ENCODE data around the gene PARVB. TPM values are rescaled to one million over a fixed set of nuclear protein-coding genes. Genes with fewer than 3 reads are reported as not detected.

PARVB gene
- total and polyA plus RNA-seq, 2 of the 8 experiments (the other 6 are each of a cell fraction or from before 2014, with no cell fraction given) = 14.5 to 18.6 TPM

DNA sequence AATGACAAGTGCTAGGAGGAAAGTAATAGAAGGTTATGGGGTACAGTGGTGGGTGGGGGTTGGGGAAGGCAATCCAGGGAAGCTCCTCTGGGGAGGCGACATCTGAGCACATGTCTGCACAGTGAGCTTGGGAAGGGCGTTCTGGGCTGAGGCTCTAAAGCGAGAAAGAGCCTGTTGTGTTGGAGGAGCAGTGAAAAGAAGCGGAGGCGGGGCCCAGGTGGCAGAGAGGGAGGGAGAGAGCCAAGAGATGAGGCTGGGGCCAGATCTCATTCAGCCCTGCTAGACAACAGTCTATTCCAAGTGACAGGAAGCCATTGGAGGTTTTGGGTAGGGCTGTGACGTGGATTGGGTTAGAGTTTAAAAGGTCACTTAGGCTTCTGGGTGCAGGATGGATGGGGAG, 101.3 kb downstream of the PARVB start (continued):
- TF ChIP-seq, protein P1, sequence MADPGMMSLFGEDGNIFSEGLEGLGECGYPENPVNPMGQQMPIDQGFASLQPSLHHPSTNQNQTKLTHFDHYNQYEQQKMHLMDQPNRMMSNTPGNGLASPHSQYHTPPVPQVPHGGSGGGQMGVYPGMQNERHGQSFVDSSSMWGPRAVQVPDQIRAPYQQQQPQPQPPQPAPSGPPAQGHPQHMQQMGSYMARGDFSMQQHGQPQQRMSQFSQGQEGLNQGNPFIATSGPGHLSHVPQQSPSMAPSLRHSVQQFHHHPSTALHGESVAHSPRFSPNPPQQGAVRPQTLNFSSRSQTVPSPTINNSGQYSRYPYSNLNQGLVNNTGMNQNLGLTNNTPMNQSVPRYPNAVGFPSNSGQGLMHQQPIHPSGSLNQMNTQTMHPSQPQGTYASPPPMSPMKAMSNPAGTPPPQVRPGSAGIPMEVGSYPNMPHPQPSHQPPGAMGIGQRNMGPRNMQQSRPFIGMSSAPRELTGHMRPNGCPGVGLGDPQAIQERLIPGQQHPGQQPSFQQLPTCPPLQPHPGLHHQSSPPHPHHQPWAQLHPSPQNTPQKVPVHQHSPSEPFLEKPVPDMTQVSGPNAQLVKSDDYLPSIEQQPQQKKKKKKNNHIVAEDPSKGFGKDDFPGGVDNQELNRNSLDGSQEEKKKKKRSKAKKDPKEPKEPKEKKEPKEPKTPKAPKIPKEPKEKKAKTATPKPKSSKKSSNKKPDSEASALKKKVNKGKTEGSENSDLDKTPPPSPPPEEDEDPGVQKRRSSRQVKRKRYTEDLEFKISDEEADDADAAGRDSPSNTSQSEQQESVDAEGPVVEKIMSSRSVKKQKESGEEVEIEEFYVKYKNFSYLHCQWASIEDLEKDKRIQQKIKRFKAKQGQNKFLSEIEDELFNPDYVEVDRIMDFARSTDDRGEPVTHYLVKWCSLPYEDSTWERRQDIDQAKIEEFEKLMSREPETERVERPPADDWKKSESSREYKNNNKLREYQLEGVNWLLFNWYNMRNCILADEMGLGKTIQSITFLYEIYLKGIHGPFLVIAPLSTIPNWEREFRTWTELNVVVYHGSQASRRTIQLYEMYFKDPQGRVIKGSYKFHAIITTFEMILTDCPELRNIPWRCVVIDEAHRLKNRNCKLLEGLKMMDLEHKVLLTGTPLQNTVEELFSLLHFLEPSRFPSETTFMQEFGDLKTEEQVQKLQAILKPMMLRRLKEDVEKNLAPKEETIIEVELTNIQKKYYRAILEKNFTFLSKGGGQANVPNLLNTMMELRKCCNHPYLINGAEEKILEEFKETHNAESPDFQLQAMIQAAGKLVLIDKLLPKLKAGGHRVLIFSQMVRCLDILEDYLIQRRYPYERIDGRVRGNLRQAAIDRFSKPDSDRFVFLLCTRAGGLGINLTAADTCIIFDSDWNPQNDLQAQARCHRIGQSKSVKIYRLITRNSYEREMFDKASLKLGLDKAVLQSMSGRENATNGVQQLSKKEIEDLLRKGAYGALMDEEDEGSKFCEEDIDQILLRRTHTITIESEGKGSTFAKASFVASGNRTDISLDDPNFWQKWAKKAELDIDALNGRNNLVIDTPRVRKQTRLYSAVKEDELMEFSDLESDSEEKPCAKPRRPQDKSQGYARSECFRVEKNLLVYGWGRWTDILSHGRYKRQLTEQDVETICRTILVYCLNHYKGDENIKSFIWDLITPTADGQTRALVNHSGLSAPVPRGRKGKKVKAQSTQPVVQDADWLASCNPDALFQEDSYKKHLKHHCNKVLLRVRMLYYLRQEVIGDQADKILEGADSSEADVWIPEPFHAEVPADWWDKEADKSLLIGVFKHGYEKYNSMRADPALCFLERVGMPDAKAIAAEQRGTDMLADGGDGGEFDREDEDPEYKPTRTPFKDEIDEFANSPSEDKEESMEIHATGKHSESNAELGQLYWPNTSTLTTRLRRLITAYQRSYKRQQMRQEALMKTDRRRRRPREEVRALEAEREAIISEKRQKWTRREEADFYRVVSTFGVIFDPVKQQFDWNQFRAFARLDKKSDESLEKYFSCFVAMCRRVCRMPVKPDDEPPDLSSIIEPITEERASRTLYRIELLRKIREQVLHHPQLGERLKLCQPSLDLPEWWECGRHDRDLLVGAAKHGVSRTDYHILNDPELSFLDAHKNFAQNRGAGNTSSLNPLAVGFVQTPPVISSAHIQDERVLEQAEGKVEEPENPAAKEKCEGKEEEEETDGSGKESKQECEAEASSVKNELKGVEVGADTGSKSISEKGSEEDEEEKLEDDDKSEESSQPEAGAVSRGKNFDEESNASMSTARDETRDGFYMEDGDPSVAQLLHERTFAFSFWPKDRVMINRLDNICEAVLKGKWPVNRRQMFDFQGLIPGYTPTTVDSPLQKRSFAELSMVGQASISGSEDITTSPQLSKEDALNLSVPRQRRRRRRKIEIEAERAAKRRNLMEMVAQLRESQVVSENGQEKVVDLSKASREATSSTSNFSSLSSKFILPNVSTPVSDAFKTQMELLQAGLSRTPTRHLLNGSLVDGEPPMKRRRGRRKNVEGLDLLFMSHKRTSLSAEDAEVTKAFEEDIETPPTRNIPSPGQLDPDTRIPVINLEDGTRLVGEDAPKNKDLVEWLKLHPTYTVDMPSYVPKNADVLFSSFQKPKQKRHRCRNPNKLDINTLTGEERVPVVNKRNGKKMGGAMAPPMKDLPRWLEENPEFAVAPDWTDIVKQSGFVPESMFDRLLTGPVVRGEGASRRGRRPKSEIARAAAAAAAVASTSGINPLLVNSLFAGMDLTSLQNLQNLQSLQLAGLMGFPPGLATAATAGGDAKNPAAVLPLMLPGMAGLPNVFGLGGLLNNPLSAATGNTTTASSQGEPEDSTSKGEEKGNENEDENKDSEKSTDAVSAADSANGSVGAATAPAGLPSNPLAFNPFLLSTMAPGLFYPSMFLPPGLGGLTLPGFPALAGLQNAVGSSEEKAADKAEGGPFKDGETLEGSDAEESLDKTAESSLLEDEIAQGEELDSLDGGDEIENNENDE (IDR thresholded peaks at IDR 0.05; ENCODE audit: insufficient replicate concordance, low read length) = no peak
- TF ChIP-seq GTF2F1 (IDR thresholded peaks at IDR 0.05; ENCODE audit: borderline replicate concordance, low read depth, low read length) = no peak
- TF ChIP-seq SIX5 (IDR thresholded peaks at IDR 0.05; ENCODE audit: low read depth, low read length) = no peak
- TF ChIP-seq BCL11A (IDR thresholded peaks at IDR 0.05; ENCODE audit: low read depth in 2 of 2, low read length in 2 of 2) = no peak
- TF ChIP-seq, protein P2, sequence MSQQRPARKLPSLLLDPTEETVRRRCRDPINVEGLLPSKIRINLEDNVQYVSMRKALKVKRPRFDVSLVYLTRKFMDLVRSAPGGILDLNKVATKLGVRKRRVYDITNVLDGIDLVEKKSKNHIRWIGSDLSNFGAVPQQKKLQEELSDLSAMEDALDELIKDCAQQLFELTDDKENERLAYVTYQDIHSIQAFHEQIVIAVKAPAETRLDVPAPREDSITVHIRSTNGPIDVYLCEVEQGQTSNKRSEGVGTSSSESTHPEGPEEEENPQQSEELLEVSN (IDR thresholded peaks at IDR 0.05) = no peak
